DMS53 treated with DMSO at 0.1 percent for 48 hours (cell line): ENCODE results near the gene GDF7.

ENCODE experiments used
- DNase-seq: peaks from one replicate; lab custom pipeline; 2025; ENCODE audit not compliant: unreplicated experiment; lab: John Stamatoyannopoulos, UW

The GDF7 gene

GRCh38 chr2:20627712-20628380, 39.1 kb upstream of the GDF7 start:
- no peak for DNase-seq

DNA sequence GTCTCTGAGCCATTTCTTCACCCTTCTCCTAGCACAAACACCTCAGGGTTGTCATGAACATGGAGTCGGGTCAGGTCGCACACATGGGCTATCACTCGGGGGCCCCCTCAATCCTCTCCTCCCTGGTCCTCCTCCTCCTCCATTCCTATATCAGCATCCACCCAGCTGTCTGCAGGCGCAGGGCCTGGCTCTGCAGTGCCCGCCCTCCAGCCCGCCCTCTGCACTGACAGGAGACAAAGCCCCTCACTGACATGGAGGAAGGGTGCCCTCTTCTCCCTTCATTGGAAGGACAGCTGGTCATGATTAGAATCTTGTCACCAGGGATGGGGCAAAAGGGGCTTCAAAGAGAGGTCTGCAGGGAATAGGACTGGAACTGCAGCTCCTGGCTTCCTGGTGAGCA, 37.8 kb upstream of the GDF7 start:
- no peak for DNase-seq

DNA sequence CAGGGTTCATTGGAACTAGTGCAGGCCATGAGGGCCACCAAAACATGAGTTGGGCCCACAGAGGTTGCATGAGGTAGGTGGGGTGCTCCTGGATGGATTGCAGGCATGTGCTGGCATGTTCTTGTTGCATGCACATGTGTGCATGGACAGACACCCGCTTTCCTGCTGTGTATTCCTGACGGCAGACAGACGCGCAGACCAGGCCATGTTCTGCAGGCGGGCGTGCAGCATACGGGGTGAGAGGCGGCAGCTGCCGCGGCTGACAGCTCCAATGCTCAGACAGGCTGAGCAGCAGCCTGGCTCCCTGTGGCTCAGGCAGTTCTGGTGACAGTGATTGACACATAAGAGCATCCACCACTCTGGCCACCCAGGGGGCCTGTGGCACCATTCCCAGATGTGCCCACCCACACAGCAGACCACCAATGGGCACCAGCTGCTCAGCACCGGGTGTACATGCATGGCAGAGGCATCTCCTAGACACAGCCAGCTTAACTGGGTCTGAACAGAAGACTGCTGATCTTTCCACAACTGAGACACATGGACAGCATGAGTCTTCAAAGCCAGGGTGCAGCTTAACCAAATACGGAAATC, 37.3 kb upstream of the GDF7 start:
- DNase-seq = no peak

DNA sequence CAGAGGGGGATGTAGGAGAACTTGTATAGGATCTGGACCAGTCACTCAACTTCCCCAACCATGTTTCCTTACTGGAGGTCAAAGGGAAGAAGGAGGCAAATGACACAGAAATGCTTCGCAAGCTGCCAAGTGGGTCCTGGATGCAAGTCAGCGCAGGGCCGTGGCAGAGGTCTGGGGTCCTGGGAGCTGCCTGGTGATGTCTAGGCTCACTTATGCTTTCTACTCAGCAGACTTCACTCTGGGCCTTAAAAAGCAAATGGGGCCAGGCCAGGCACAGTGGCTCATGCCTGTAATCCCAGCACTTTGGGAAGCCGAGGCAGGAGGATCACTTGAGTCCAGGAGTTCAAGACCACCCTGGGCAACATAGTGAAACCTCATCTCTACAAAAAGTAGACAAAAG, 36.0 kb upstream of the GDF7 start:
- DNase-seq = no peak

DNA sequence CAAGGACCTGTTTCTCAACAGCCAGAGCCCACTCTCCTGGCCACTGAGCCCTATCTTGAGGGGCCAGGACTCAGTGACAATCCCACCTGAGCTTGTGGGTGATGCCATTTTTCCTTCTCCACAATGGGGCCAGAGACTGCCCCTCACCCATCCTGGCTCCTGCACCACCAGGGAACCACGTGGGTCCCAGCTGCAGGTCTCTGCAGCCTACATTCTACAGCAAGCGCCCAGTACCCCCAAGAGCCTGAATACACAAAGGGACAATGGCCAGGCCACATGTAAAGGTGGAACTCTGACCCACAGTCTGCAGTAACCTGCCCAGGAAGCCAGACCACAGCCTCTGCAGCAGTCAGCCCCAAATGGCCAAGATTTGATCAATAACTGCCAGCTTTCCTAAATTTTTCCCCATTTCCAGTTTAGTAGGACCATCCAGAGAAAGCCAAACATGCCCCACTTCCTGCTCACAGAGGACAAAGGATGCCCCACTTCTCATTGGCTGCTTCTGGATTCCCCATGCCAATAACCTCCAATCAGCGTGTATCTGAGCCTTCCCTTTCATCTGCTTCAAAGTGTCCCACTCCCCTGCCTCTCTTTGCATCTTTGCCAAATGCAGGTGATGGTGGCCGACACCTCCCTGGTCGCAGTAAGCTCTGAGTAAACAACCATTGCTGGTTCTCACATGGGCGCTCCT, 35.2 kb upstream of the GDF7 start:
- no peak for DNase-seq

GRCh38 chr2:20632446-20632990, 34.4 kb upstream of the GDF7 start:
- DNase-seq = no peak

GRCh38 chr2:20633001-20633400, 33.9 kb upstream of the GDF7 start:
- no peak for DNase-seq

GRCh38 chr2:20633794-20634506, 33.0 kb upstream of the GDF7 start:
- peak; percentile 70 for DNase-seq

DNA sequence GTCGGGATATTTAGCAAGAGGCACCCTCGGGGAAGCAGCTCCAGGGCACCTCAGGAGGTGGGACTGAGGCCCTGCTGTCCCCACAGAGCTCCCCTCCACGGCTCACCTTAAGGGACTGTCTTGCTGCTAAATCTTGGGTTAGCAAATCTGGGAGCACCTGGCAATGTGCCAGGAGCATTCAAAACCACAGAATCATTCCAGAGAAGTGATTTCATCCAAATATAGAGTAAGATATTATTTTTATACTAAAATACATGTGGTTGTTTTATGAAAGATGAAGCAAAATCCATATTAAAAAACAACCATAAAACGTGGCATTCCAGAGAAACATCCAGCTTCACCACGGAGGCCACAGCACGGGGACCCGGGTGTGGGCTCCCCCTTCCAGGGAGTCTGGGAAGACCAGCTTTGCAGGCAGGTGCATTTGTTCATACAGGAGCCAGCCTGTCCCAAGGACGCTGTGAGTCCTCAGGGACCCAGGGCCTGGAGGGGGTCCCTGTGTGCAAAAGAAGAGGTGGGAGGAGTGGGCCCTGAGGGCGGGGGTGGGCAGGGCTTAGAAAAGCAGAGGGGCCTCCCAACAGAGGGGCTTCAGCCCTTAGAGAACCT, 32.3 kb upstream of the GDF7 start:
- no peak for DNase-seq

DNA sequence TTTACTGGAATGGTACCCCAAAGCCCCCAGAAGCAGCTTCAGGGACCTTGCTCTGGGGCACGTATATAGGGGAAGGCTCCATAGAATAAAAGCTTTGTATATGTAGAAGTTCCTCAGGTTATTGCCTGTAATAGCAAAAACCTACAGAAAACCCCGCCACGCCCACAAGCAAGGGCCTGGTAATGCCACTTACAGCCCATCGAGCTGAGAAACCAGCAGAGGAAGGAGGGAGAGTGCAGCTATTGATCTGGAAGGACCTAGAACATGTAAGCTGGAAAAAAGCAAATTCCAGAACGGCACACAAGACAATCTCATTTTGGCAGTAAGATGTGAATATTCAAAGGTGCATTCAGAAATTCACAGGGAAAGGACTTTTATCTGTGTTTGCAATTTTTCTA, 31.8 kb upstream of the GDF7 start:
- no peak for DNase-seq

DNA sequence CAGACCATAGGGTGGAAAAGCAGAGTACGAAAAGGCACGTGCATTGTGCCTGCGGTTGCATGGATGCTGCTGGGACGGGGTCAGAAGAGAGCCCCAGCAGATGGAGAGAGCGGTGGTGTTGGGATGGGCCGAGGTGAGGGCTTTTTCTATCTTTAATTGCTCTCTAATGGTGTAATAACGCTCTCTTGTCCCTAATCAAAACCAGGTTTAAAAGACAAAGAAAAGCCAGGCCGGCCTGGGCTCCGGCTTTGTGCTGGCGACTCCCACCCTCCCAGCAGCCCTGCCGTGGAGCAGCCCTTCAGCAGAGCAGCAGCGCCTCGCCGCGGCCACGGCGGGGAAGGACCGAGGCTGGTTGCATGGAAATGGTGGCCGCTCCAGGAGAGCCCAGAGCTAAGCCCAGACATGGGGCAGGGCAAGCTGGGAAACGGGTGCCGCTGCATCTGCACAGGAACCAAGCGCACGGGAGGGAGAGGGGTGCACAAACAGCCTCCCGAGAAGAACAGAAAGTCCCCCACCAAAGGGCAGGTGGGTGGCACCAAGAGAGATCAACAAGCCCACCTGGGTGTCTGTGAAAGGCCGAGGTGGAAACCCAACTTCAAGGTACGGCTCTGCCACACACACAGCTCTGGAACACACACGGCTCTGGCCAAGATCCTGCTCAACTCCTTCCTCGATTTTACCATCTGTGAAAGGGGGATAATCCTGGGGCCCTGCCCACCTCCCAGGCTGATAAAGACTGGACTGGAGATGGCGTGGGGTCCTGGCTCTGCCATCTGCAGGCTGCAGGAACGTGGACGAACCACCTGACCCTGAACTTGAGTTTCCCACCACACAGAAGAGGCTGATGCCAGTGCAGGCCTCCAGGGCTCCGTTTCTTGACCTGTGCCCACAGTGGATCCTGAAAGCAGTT, 31.0 kb upstream of the GDF7 start:
- DNase-seq = peak; percentile 32

DNA sequence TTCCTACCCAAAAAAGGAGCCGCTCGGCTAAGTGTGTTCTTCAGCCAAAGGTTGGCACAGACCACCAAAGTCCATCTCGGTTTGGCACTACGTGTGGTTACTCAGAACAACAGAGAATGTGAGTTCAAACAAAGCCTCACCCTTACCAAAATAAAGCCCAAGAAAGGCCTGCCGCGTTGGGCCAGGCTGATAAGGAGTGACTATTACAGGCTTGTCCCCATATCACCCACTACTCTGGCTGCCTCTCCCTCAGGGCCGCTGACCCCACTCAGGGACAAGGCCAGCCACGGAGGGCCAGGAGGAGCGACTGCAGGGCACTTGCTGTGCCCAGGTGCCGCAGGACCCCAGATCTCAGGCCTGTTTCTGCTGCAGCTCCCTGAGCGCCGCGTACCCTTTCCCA, 29.8 kb upstream of the GDF7 start:
- DNase-seq = no peak

- DNase-seq = no peak
Measured at GRCh38 chr2:20638014-20638413, 28.9 kb upstream of the GDF7 start.

GRCh38 chr2:20638646-20639430, 28.1 kb upstream of the GDF7 start:
- no peak for DNase-seq

GRCh38 chr2:20640411-20641122, 26.4 kb upstream of the GDF7 start:
- no peak for DNase-seq

DNA sequence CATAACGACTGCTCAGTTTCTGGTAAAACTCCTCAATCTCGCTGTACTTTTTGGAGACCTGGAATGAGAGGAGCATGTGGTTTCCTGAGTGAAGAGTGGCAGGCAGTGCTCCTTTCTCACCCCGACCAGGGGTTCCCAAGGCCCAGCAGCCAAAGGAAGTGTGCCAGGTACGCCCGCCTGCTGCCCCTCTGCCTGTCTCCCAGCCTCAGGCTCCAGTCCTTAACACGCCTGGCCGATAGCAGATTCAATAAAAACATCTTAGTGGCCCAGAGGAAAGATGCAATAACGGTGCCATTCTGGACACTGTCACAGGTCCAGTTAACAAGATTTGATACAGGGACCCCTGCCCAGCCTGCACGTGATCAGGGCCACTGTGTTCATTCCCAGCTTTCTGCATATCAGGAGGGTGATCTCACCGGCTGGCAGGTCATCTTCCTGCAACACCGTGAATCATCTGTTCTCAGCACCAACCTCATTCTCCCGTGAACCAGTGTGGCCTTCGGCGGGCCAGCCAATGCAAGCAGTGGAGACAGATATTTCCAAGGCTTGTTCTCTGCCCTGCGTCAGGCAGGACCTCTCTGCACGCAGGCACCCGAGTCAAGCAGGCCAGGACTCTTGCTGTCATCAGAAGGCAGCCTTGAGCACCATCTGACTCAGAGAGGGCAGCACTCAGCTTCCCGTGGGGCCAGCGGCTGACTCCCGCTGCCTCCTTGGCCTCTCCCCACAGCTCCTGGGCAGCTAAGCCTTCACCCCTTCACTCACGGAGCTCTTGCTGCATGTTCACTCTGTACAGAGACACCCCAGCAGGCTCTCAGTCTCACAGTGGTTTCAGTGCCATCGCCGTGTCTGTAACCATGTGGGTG, 25.6 kb upstream of the GDF7 start:
- DNase-seq = no peak

DNA sequence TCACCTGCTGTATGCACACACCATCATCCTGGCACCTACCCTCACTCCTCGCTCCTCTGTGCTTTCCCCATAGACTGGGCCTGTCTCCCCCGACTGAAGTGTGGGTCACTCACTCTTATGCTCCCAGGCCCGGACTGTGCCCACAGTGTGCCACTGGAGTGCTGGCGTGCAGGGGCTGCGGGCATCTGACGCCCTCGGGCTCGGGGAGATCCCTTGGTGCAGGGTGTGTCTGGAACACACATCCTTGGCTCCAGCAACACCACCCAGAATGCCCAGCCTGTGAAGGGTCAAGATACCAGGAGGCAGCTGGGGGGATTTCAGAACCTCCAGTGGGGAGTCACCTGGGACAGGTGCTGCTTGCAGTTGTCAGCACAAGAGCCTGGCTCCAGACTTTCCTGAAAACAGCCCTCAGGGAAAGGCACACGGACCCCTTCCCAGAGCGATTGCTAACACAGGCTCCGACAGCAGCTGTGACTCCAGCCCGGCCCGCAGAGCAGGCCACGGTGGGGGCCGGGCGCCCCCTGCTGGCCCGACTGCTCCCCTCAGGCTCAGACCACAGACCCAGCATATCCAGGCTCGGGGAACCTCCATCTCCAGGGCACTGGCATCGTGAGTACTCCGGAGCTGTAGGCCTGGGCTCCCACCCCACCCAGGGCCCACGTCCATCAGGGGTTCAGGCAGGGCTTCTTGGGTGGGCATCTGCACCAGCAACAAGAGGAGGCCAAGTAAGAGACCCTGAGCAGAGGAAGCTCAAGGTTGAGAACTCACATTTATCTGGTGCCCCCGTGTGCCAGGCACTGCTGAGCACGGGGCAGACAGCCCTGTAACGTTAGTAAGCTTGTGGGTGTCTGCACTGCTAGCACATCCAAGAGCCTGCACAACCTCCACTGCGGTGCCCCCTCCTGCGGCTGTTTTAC, 24.6 kb upstream of the GDF7 start:
- peak; percentile 42 for DNase-seq
